Measurements from ENCODE around the gene YAP1. TPM values are rescaled to one million over a fixed set of nuclear protein-coding genes. Genes with fewer than 3 reads are reported as not detected.

The YAP1 gene
- total RNA-seq, result 152 TPM

DNA sequence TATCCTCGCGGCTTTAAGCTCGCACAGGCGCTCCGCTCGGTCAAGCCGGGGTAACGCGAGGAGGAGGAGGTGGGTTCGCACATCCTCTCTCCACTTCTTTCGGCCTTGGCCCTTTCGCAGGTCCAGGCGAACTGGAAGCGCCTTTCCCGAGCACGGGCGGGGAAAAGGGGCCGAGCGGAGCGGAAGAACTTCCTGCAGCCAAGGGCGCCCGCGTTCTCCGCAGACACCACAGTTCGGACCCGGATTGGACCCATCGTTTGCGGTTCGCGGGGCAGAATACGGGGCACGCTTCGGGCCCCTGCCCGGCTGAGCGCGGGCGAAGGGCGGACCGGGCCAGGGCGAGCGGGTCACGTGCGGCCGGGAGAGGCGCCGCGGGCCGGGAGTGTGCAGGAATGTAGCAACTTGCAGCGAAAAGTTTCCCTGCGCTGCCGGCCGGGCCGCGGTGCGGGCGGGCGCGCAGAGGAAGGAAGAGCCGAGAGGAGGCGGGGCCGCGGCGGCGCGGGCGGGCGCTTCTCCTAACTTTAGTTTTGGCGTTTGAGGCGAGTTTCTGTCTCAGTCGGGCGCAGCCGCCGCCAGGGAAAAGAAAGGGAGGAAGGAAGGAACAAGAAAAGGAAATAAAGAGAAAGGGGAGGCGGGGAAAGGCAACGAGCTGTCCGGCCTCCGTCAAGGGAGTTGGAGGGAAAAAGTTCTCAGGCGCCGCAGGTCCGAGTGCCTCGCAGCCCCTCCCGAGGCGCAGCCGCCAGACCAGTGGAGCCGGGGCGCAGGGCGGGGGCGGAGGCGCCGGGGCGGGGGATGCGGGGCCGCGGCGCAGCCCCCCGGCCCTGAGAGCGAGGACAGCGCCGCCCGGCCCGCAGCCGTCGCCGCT, at the start of gene YAP1:
Gene YAP1 (plus strand): TSS at position 552 of the 865 bp plus-strand sequence. CDS start 402 bp downstream, outside the sequence.
- DNase-seq (ENCODE audit: low spot score), result peak; percentile 89

DNA sequence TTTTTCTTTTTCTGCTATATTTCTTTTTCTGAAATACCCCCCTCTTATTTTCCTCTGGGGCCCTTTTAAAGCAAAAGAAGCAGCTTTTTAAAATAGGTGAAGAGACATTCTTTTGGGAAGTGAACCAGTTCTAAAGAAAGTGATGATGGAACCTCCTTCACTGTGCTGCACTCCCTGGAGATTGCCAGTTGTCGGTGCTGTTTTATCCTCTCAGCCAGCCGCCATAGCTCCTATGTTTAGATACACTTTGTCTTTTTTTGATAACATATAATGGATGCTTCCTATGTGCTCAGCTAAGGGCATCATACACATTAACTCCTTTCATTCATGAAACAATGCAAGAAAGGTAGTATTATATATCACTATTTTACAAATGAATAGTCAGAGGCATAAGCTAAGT, 49.0 kb upstream of the YAP1 start:
- DNase-seq (ENCODE audit: low spot score), result no peak

GRCh38 chr11:102062106-102062505, 48.1 kb upstream of the YAP1 start:
- DNase-seq (ENCODE audit: low spot score), result no peak

DNA sequence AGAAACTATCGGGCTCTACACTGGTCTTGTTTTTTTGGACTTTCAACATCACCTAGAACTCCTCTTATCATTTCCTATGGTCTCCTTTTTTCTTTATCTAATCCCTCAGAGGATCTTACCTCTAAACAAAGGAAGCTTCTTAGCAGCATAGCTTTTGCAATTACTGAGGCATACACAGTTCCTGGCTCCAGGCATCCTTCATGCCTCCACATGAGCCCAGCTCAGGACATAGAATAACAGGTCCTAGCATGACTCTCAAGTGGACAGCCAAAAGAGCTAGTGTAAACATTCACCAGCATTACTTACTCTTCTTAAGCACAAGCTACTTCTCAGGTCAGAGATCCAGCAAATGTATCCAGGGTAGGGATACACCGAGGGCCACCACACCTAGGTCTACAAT, 45.9 kb upstream of the YAP1 start:
- DNase-seq (ENCODE audit: low spot score), result no peak

DNA sequence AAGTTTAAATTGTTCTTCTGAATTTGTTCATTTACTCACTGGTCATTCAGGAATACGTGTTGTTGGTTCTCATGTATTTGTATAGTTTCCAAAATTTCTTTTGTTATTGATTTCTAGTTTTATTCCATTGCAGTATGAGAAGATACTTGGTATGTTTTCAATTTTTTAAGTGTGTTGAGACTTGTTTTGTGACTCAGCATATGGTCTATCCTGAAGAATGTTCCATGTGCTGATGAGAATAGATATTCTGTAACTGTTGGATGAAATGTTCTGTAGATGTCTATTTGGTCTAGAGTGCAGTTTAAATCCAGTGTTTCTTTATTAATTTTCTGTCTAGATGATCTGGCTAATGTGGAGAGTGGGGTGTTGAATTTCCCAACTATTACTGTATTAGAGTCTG, 39.5 kb upstream of the YAP1 start:
- DNase-seq (ENCODE audit: low spot score), result no peak

GRCh38 chr11:102071497-102072472, 38.5 kb upstream of the YAP1 start:
- DNase-seq (ENCODE audit: low spot score), result no peak

DNA sequence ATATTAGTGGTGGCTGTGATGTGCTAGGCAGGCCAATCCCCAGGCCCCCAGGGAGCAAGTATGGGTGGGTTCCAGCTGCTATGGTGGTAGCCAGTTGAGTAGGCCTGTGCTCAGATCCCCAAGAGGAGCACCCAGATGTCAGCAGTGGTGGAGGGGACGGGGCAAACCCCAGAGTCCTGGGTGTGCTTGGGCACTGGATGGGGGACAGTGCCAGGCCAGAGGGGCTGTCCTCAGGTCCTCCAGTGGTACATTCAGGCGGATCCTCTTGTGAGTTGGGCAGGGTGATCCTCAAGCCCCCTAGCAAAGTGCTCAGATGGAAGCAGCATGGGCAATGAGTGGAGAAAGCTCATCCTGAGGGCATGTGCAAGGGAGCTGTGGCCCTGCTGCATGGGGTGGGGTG, 37.0 kb upstream of the YAP1 start:
- DNase-seq (ENCODE audit: low spot score), result no peak

DNA sequence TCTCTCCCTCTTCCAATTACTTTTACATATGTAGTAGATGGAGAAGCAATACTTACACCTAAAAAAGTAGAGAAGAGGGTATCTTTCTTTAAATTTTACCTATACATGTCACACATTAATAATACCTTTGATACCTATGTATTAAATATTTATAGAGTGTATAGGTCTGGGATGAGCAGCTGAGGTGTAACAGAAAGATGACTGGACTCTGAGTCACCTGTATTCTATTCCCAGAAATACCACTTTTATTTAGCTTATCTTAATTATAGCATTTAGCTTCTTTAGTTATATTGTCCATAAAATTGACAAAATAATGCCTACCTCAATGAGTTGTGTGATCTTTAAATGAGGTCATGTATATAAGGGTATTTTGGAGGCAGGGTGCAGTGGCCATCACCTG, 30.6 kb upstream of the YAP1 start:
- no peak for DNase-seq (ENCODE audit: low spot score)

DNA sequence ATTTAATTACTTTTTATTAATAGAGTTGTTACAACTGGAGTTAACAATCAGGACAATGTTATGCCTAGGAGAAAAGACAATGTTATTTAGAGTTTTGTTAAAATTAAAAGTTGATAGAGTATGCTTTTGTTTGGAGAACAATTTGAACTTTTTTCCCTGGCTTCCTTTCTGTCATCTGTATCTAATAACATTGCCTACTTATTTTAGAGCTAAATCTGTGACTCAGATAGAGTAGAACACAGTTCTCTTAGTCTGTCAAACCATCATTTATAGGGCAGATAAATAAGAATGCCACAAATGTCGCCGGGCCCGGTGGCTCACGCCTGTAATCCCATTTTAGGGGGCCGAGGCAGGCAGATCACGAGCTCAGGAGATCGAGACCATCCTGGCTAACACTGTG, 28.9 kb upstream of the YAP1 start:
- no peak for DNase-seq (ENCODE audit: low spot score)

DNA sequence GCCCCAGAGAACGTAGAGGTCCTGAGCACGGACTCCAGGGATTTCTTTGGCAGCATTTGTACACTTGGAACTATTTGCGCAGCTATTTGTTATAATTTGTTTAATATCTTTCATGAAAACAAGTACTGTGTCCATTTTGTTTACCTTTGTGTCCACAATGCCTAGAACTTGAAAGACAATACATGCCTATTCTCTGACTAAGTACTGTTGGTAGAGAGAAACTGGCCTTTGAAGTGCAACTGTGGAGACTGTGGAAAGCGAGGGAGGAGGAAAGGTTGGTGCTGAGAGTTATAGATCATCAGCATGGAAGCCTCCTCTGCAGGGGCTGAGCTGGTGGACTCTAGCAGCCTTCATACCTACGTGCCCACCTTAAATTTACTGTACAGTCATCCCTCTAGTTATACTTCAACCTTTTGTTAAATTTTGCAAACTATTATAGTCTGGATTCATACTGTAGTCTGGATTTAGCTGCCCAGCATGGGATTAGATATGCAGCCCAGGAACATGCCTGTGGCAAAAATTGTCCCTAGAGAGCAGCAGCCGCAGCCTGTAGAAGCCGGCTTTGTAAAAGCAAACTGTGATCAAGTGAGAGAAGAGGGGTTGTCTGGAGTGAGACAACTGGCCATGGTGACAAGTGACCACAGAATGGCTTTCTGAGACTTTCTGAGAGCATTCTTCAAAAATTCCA, 24.2 kb upstream of the YAP1 start:
- DNase-seq (ENCODE audit: low spot score), result no peak

- DNase-seq (ENCODE audit: low spot score), result no peak
These were observed 13.1 kb upstream of the YAP1 start for GRCh38 chr11:102097186-102097585.

DNA sequence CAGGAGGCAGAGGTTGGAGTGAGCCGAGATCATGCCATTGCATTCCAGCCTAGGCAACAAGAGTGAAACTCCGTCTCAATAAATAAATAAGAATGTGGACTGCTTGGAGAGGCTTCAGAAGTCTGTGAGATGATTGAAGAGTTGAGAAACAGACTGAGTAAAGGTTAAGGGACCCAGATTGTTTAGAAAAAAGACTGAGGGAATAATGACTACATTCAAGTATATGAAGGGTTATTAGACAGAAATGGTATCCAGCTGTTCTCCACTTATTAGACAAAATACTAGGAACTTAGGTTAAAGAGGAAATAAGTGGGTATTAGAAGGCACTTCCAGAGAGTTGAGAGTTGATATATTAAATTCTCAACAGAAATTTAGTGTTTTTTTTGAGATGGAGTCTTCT, 10.5 kb upstream of the YAP1 start:
- DNase-seq (ENCODE audit: low spot score), result no peak

- DNase-seq (ENCODE audit: low spot score), result no peak
These were observed 1.4 kb upstream of the YAP1 start for GRCh38 chr11:102108734-102109440.

DNA sequence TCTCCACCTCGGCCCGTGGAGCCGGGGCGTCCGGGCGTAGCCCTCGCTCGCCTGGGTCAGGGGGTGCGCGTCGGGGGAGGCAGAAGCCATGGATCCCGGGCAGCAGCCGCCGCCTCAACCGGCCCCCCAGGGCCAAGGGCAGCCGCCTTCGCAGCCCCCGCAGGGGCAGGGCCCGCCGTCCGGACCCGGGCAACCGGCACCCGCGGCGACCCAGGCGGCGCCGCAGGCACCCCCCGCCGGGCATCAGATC, 439 bp downstream of the YAP1 start:
- DNase-seq (ENCODE audit: low spot score), result no peak

DNA sequence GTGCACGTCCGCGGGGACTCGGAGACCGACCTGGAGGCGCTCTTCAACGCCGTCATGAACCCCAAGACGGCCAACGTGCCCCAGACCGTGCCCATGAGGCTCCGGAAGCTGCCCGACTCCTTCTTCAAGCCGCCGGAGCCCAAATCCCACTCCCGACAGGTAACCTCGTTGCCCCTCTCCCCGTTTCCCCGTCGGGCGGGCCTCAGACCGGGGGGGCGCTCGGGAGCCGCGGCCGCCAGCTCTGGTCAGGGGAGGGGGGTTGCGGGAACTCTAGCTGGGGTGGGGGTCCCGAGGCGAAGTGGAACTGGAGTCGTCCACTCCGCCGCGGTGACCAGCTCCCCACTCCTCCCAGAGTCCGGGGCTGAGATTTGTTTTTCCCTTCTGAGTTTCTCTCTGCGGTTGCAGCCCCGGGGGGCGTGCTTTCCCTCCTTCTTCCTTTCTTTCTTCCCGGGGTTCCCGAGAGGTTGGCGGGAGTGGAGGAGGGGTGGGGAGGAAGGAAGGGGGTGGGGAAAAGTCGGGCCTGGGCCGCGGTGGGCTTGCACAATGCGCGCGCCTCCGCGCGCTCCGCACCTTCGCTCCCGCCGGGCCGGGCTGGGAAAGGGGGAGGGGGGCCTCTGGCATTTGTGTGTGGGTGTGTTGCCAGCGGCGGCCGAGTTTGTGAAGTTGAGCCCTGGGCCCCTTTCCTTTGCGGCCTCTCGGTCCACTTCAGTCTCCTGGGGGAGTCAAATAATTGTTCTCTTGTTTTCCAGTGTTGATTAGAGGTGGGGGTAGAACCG, 952 bp downstream of the YAP1 start:
- peak; percentile 85 for DNase-seq (ENCODE audit: low spot score)

DNA sequence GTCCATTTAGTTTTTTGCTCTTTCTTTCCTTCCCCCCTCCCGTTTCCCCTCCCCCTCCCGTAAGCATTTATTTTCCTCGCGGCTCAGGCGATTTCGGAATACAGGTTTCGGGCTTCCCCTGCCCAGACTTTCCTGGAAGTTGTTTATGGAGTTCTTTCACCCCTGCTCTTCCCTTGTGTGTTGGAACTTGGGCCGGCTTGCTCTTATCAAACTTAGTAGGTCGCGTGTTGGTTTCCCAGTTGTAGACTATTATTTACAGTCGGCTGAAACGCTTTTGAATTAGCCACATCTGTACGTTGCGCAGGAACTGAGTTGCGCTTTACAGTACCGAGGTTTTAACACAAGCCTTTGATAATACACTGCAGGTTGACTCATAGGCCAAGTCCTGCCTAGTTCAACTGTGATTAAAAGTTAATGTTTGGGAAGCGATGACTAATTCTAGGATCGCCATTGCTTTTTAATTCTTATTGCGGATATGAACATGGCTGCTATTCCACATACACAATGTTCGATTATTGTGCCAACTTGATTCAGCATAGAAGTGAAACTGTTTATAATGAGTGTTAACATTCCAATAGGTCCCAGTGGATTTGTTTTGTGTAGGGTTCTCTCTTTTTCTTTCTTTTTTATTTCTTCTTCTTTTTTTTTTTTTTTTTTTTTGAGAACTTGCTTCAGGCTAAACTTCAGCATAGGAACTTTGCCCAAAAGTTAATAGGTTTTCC, 1.7 kb downstream of the YAP1 start:
- no peak for DNase-seq (ENCODE audit: low spot score)

- DNase-seq (ENCODE audit: low spot score), result no peak
These were observed 2.2 kb downstream of the YAP1 start for GRCh38 chr11:102112509-102112821.

DNA sequence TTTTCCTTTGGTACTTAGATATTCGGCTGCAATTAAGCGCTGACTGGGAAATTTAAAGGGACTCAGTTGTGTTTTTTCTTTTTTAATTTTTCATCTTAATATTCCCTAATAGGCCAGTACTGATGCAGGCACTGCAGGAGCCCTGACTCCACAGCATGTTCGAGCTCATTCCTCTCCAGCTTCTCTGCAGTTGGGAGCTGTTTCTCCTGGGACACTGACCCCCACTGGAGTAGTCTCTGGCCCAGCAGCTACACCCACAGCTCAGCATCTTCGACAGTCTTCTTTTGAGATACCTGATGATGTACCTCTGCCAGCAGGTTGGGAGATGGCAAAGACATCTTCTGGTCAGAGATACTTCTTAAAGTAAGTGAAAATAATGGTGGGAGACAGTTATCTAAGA, 3.8 kb downstream of the YAP1 start:
- no peak for DNase-seq (ENCODE audit: low spot score)

DNA sequence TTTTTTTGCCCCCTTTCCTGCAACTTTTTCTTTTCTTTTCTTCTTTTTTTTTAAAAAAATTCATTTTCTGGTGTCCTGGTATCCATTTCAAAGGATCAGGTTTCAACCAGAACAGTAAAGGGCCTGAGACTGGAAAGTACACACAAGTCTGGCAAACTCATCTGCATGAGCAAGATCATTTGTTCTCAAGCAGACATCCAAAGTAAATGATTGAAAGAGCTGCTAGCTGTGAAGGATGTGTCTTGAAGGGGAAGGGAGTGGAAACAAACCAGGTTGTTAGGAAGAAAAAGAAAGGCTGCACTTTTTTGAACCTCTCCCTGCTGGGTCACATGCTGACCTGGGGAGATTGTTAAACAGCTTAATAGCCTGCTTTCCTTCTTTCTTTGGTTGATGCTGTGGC, 5.3 kb downstream of the YAP1 start:
- DNase-seq (ENCODE audit: low spot score), result no peak

DNA sequence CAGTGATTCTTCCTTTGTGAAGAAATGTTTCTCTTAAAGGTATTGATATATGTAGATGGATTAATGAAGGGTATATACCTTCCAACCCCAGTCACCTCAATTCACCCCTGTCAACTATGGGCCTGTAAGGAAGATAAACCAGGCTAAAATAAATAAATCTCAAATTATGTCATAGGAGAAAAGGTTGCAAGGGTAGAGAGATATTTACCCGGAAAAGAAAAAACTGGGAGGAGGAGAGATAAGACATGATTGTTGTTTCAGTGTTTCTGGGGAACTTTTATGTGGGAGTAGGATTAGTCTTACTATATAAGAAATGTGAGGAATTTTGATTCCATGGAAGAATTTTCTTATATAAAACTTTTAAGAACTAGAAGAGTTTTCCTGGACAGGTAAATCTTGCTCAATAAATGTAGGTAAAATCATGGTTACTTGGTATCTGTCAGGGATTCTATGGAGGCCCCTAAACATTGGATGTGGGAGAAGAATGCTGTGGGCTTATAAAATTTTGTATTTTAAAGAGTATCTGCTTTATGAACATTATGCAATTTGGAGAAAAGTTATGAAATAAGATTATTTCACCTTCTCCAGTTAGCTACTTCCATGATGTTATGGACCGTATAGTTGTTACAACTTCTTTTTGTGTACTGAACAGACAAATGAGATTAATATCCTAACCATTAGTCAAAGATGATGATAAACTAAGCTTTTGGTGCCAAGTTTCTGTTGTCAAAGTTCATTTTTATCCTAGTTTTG, 6.4 kb downstream of the YAP1 start:
- DNase-seq (ENCODE audit: low spot score), result no peak
